HK-2 (cell line): Measurements from ENCODE around the gene LAPTM4A.
A peak's percentile ranks its signal among the peaks of the same experiment; 100 is the strongest.
"Not testable (repeated sequence)": the region's sequence is repeated elsewhere in the genome, so short reads cannot be mapped to it uniquely, and the experiment has no call there.

Experiments
- DNase-seq: peaks from one replicate; pipeline ENCODE4 v3.0.0-alpha.2; 2018; ENCODE audit not compliant: unreplicated experiment

LAPTM4A gene

DNA sequence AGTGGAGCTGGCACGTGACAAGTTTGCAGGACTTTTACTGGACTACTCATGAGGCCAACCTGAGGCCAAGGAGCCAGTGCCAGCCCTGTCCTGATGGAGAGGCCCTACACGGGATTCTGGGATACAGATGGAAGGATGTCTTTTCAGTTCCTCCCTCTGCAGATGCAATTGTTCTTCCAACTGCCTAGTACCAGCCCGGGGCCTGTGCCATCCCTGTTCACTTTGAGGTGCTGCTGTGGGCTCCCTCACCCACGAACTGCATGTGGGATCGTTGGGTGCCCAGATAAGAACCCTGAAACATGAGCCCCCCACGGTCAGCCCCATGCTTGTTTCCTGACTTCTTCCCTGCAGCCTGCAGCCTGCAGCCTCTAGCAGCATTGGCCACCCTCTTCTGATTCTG is 25.3 kb upstream of the LAPTM4A start:
- no peak for DNase-seq

DNA sequence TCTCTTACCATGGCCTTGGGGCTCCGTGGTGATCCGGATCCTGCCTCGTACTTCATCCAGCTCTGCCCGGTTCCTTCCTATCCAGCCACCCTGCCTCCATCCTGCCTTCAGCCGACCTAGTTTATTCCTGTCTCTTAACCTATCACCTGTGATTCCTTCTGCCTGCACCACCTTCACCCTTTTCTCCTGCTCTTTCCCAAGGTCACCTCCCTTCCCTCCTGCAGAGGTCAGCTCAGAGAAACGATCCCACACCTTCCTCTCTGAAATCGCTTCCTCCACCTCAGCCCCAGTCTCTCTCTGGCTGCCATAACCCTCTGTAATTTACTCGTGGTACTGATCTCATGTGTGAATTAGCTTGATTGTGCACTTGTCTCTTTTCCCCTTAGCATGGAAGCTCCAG is 23.5 kb upstream of the LAPTM4A start:
- no peak for DNase-seq

- DNase-seq = not testable (repeated sequence)
Observed at GRCh38 chr2:20074046-20074648, 22.7 kb upstream of the LAPTM4A start.

- no peak for DNase-seq
Observed at GRCh38 chr2:20073460-20073859, 22.0 kb upstream of the LAPTM4A start.

GRCh38 chr2:20072436-20073158 is 21.2 kb upstream of the LAPTM4A start:
- DNase-seq = no peak

- no peak for DNase-seq
Observed at GRCh38 chr2:20071397-20072383, 20.3 kb upstream of the LAPTM4A start.

GRCh38 chr2:20069756-20070155 is 18.3 kb upstream of the LAPTM4A start:
- no peak for DNase-seq

DNA sequence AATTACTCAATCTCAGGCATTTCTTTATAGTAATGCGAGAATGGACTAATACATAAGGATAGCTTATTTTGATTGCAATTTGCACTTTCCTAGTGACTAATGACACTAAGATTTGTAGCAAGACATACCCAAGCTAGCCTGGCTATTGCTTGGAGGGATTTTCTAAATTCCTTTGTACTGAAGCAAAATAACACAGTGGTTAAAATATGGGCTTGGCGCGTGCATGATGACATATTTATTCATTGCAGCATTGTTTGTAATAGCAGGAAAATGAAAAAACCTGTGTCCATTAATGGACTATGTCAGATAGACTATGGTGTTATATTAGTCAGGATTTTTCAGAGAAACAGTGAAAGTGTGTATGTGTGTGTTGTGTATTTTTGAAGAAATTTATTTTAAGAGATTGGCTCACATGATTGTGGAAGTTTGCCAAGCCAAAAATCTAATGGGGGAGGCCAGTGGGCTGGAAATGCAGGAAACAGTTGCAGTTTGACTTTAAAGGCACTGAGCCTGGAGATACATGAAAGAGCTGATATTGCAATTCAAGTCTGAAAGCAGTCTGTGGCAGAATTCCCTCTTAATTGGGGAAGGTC is 16.7 kb upstream of the LAPTM4A start:
- DNase-seq = no peak

- peak; percentile 62 for DNase-seq
Observed at GRCh38 chr2:20065885-20066602, 14.6 kb upstream of the LAPTM4A start.

- DNase-seq = no peak
Observed at GRCh38 chr2:20064841-20065240, 13.4 kb upstream of the LAPTM4A start.

DNA sequence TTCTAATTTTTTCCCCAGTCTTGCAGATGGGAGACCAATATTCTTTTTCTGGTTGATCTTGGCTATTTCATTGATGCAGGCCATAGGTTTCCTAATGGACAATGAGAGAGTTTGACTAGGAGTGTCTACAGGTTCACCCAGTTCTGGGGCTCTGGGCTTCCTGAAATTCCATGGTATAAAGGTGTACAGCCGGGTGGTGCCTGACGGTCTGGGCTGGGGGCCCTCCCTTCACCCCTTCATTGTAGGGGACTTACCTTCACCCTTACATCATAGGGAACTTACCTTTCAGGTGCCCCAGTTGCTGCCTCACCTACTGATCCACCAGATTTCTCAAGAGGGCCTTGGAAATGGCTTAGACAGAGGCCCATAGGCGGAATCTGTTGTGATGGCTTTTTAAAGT is 13.0 kb upstream of the LAPTM4A start:
- no peak for DNase-seq

- DNase-seq = no peak
Observed at GRCh38 chr2:20062615-20063545, 11.5 kb upstream of the LAPTM4A start.

- no peak for DNase-seq
Observed at GRCh38 chr2:20061940-20062339, 10.5 kb upstream of the LAPTM4A start.

- no peak for DNase-seq
Observed at GRCh38 chr2:20061476-20061875, 10.0 kb upstream of the LAPTM4A start.

- DNase-seq = no peak
Observed at GRCh38 chr2:20060106-20060505, 8.7 kb upstream of the LAPTM4A start.

DNA sequence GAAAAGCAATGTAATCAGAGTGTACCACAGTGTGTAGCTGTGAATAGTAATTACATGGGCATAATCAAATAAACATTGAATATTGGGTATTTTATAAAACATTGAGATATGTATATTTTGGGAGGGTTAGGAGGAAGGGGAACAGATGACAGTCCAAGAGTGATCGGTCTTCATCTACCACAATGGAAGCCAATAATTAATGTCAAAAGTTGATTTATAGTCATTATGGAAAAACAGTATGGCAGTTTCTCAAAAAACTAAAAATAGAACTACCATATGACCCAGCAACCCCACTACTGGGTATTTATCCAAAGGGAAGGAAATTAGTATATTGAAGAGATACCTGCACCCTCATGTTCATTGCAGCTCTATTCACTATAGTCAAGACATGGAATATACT is 5.8 kb upstream of the LAPTM4A start:
- DNase-seq = no peak

DNA sequence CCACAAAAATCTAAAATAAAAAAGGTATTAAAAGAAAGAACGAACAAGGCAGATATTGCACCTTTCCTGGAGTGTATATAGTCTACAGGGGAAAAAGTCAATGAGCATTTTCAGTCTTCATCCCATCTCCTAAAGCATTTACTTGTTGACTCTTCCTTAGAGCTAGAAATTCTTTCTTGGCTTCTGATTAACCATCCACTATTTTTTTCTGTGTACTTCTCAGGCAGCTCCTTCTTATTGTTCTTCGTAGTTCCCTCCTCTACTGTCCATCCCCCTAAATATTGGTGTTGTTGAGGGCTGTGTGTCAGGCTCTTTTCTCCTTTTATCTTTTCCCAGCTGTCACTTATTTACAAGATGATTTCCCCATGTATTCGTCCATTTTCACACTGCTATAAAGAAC is 3.5 kb upstream of the LAPTM4A start:
- DNase-seq = no peak

DNA sequence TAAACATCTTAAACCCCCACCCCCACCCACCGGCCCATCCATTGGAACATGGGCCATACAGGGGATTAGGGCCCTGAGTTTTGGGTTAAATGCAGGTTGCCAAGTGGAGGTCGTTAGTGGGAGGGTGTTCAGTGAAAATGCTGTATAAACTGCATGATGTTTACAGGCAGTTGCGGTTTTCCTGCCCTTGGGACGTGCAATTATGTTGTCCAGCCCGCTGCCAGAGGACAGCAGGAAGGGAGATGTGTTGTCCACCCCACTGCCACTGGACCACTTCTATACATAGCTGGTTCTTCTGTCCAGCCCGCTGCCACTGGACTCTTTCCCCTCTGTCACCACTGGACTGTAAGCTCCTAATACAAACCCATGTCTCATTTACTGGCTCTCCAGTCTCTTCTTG is 2.7 kb upstream of the LAPTM4A start:
- no peak for DNase-seq

DNA sequence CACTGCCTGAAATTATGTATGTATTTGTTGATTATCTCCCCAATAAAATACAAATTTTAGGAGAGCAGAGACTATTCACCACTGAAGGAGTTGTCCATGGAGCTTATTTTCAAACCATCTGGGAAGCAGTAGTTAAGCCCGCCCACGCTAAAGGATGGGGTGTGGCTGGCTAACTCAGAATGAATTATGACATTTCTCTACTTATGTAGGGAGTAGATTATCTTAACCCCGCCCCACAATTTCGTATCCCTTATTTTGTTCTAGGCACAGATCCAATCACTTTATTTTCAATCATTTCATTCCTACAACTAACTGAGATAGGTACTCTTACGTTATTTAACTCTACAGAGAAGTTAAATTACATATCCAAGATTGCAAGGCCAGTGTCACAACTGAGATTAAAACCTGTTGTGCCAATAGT is 1.4 kb upstream of the LAPTM4A start:
- DNase-seq = no peak

GRCh38 chr2:20052229-20052851 is 912 bp upstream of the LAPTM4A start:
- no peak for DNase-seq
